Measurements from ENCODE around the gene C1orf74.

GRCh38 chr1:209755926-209756614, 28.3 kb downstream of the C1orf74 start, which contains the start of gene TRAF3IP3:
- TF ChIP-seq CTCF (conservative IDR thresholded peaks at IDR 0.05; ENCODE audit: low read length) (no peak), EZH2phosphoT487 (IDR thresholded peaks at IDR 0.05; ENCODE audit: borderline replicate concordance) (no peak)

Measured in Loucy (cell line).